ENCODE results near the gene SENP8.

The SENP8 gene

GRCh38 chr15:72074335-72075060, 43.7 kb upstream of the SENP8 start:
- H2AFZ ChIP-seq (ENCODE audit: insufficient read depth, low read length, poor library complexity), result no peak overlapping the region
- H3K27ac ChIP-seq (ENCODE audit: low read depth, low read length), result no peak overlapping the region
- H2BK120ac ChIP-seq (ENCODE audit: insufficient read depth, low read length, poor library complexity), result no peak overlapping the region
- no peak overlapping the region for H2AK5ac ChIP-seq (ENCODE audit: low read length)
- H3K9me3 ChIP-seq (ENCODE audit: insufficient read depth, low read depth, low read length), result no peaks in the 10 kb centered on the region
- no peak overlapping the region for H3K4me2 ChIP-seq (ENCODE audit: low read length)
- no peak overlapping the region for H4K8ac ChIP-seq (ENCODE audit: low read depth, low read length)
- H3K4ac ChIP-seq (ENCODE audit: low read depth, low read length), result no peak overlapping the region
- H4K12ac ChIP-seq (ENCODE audit: low read depth, low read length), result no peak overlapping the region
- H3K36me3 ChIP-seq (ENCODE audit: control insufficient read depth in 1 of 2, insufficient read depth in 2 of 2, low read length in 2 of 2), result no peaks in the 10 kb centered on the region
- no peak for DNase-seq
- H3K23ac ChIP-seq (ENCODE audit: low read length), result no peak overlapping the region
- H2BK12ac ChIP-seq (ENCODE audit: low read length), result no peak overlapping the region
- no peak overlapping the region for H4K91ac ChIP-seq (ENCODE audit: low read depth, low read length)
- H3K79me2 ChIP-seq (ENCODE audit: control insufficient read depth, insufficient read depth, low read length, poor library complexity), result no peaks in the 10 kb centered on the region
- WGBS (ENCODE audit: extremely low coverage, insufficient coverage, insufficient read length), result no CpG with 5 or more reads among the region's 5 CpGs
- no peaks in the 10 kb centered on the region for H3K4me1 ChIP-seq (ENCODE audit: control insufficient read depth in 1 of 2, insufficient read depth in 2 of 2, low read length in 2 of 2)
- no peak overlapping the region for H3K9ac ChIP-seq (ENCODE audit: low read length)
- no peak overlapping the region for H2BK5ac ChIP-seq (ENCODE audit: low read depth, low read length, poor library complexity)
- H3K79me1 ChIP-seq (ENCODE audit: low read length), result no peaks in the 10 kb centered on the region
- H3K4me3 ChIP-seq (ENCODE audit: low read depth, low read length), result no peak overlapping the region
- H3K14ac ChIP-seq (ENCODE audit: low read length), result no peak overlapping the region
- H3K18ac ChIP-seq (ENCODE audit: low read length), result no peak overlapping the region
- no peaks in the 10 kb centered on the region for H3K27me3 ChIP-seq (ENCODE audit: insufficient read depth, low read length)

GRCh38 chr15:72077950-72078349, 40.3 kb upstream of the SENP8 start:
- no peak overlapping the region for H3K4me2 ChIP-seq (ENCODE audit: low read length)
- no CpG with 5 or more reads among the region's 1 CpG for WGBS (ENCODE audit: extremely low coverage, insufficient coverage, insufficient read length)
- no peak overlapping the region for H3K18ac ChIP-seq (ENCODE audit: low read length)
- H3K27me3 ChIP-seq (ENCODE audit: insufficient read depth, low read length), result no peaks in the 10 kb centered on the region
- no peak overlapping the region for H3K27ac ChIP-seq (ENCODE audit: low read depth, low read length)
- no peak overlapping the region for H3K23ac ChIP-seq (ENCODE audit: low read length)
- no peak overlapping the region for H2BK12ac ChIP-seq (ENCODE audit: low read length)
- H2BK5ac ChIP-seq (ENCODE audit: low read depth, low read length, poor library complexity), result no peak overlapping the region
- H3K14ac ChIP-seq (ENCODE audit: low read length), result no peak overlapping the region
- H3K4me1 ChIP-seq (ENCODE audit: control insufficient read depth in 1 of 2, insufficient read depth in 2 of 2, low read length in 2 of 2), result no peaks in the 10 kb centered on the region
- H3K9ac ChIP-seq (ENCODE audit: low read length), result no peak overlapping the region
- no peak overlapping the region for H4K8ac ChIP-seq (ENCODE audit: low read depth, low read length)
- H2AK5ac ChIP-seq (ENCODE audit: low read length), result no peak overlapping the region
- H3K79me1 ChIP-seq (ENCODE audit: low read length), result no peaks in the 10 kb centered on the region
- no peak overlapping the region for H2BK120ac ChIP-seq (ENCODE audit: insufficient read depth, low read length, poor library complexity)
- H3K79me2 ChIP-seq (ENCODE audit: control insufficient read depth, insufficient read depth, low read length, poor library complexity), result no peaks in the 10 kb centered on the region
- no peak overlapping the region for H2AFZ ChIP-seq (ENCODE audit: insufficient read depth, low read length, poor library complexity)
- H3K9me3 ChIP-seq (ENCODE audit: insufficient read depth, low read depth, low read length), result no peaks in the 10 kb centered on the region
- H4K91ac ChIP-seq (ENCODE audit: low read depth, low read length), result no peak overlapping the region
- no peaks in the 10 kb centered on the region for H3K36me3 ChIP-seq (ENCODE audit: control insufficient read depth in 1 of 2, insufficient read depth in 2 of 2, low read length in 2 of 2)
- H3K4ac ChIP-seq (ENCODE audit: low read depth, low read length), result no peak overlapping the region
- DNase-seq, result peak; percentile 5 to 83
- H4K12ac ChIP-seq (ENCODE audit: low read depth, low read length), result no peak overlapping the region
- H3K4me3 ChIP-seq (ENCODE audit: low read depth, low read length), result no peak overlapping the region

- Histone ChIP-seq H2BK120ac (ENCODE audit: insufficient read depth, low read length, poor library complexity) (no peak overlapping the region), H3K79me1 (ENCODE audit: low read length) (no peaks in the 10 kb centered on the region), H3K79me2 (ENCODE audit: control insufficient read depth, insufficient read depth, low read length, poor library complexity) (no peaks in the 10 kb centered on the region), H3K14ac (ENCODE audit: low read length) (no peak overlapping the region), H2AFZ (ENCODE audit: insufficient read depth, low read length, poor library complexity) (no peak overlapping the region), H4K8ac (ENCODE audit: low read depth, low read length) (no peak overlapping the region), H3K4ac (ENCODE audit: low read depth, low read length) (no peak overlapping the region), H3K18ac (ENCODE audit: low read length) (no peak overlapping the region), H4K91ac (ENCODE audit: low read depth, low read length) (no peak overlapping the region), H3K4me3 (ENCODE audit: low read depth, low read length) (no peak overlapping the region), H3K4me1 (ENCODE audit: control insufficient read depth in 1 of 2, insufficient read depth in 2 of 2, low read length in 2 of 2) (no peaks in the 10 kb centered on the region), H2BK12ac (ENCODE audit: low read length) (no peak overlapping the region), H2AK5ac (ENCODE audit: low read length) (no peak overlapping the region), H3K27ac (ENCODE audit: low read depth, low read length) (no peak overlapping the region), H3K36me3 (ENCODE audit: control insufficient read depth in 1 of 2, insufficient read depth in 2 of 2, low read length in 2 of 2) (no peaks in the 10 kb centered on the region), H3K9ac (ENCODE audit: low read length) (no peak overlapping the region), H2BK5ac (ENCODE audit: low read depth, low read length, poor library complexity) (no peak overlapping the region), H4K12ac (ENCODE audit: low read depth, low read length) (no peak overlapping the region), H3K27me3 (ENCODE audit: insufficient read depth, low read length) (no peaks in the 10 kb centered on the region), H3K23ac (ENCODE audit: low read length) (no peak overlapping the region), H3K4me2 (ENCODE audit: low read length) (no peak overlapping the region), H3K9me3 (ENCODE audit: insufficient read depth, low read depth, low read length) (no peaks in the 10 kb centered on the region)
- no peak for DNase-seq
- whole genome bisulfite sequencing (ENCODE audit: extremely low coverage, insufficient coverage, insufficient read length), result 100% methylated on average over 1 of the region's 6 CpGs
Measured at GRCh38 chr15:72078887-72079286, 39.3 kb upstream of the SENP8 start.

- H2BK12ac ChIP-seq (ENCODE audit: low read length), result no peak overlapping the region
- H3K14ac ChIP-seq (ENCODE audit: low read length), result no peak overlapping the region
- H2AFZ ChIP-seq (ENCODE audit: insufficient read depth, low read length, poor library complexity), result no peak overlapping the region
- no peak overlapping the region for H2BK120ac ChIP-seq (ENCODE audit: insufficient read depth, low read length, poor library complexity)
- H3K79me1 ChIP-seq (ENCODE audit: low read length), result no peaks in the 10 kb centered on the region
- no peak overlapping the region for H4K8ac ChIP-seq (ENCODE audit: low read depth, low read length)
- no peak overlapping the region for H3K27ac ChIP-seq (ENCODE audit: low read depth, low read length)
- H3K9ac ChIP-seq (ENCODE audit: low read length), result no peak overlapping the region
- no peaks in the 10 kb centered on the region for H3K79me2 ChIP-seq (ENCODE audit: control insufficient read depth, insufficient read depth, low read length, poor library complexity)
- H3K4me3 ChIP-seq (ENCODE audit: low read depth, low read length), result no peak overlapping the region
- H3K23ac ChIP-seq (ENCODE audit: low read length), result no peak overlapping the region
- no peak overlapping the region for H3K18ac ChIP-seq (ENCODE audit: low read length)
- DNase-seq, result no peak
- H3K36me3 ChIP-seq (ENCODE audit: control insufficient read depth in 1 of 2, insufficient read depth in 2 of 2, low read length in 2 of 2), result no peaks in the 10 kb centered on the region
- peaks cover 2% of the 10 kb centered on the region for H3K9me3 ChIP-seq (ENCODE audit: insufficient read depth, low read depth, low read length)
- H3K4me1 ChIP-seq (ENCODE audit: control insufficient read depth in 1 of 2, insufficient read depth in 2 of 2, low read length in 2 of 2), result no peaks in the 10 kb centered on the region
- H3K27me3 ChIP-seq (ENCODE audit: insufficient read depth, low read length), result no peaks in the 10 kb centered on the region
- no peak overlapping the region for H4K91ac ChIP-seq (ENCODE audit: low read depth, low read length)
- H2AK5ac ChIP-seq (ENCODE audit: low read length), result no peak overlapping the region
- no CpG with 5 or more reads among the region's 1 CpG for WGBS (ENCODE audit: extremely low coverage, insufficient coverage, insufficient read length)
- H3K4me2 ChIP-seq (ENCODE audit: low read length), result no peak overlapping the region
- no peak overlapping the region for H2BK5ac ChIP-seq (ENCODE audit: low read depth, low read length, poor library complexity)
- H4K12ac ChIP-seq (ENCODE audit: low read depth, low read length), result no peak overlapping the region
- H3K4ac ChIP-seq (ENCODE audit: low read depth, low read length), result no peak overlapping the region
Measured at GRCh38 chr15:72082176-72082575, 36.0 kb upstream of the SENP8 start.
